Kidney epithelial cell (primary cell): ENCODE results near the gene CALY. TPM values are rescaled to one million over a fixed set of nuclear protein-coding genes. Genes with fewer than 3 reads are reported as not detected.

Experiments used
- DNase-seq: peaks from one replicate; pipeline ENCODE4 v3.0.0-alpha.2; 2010; ENCODE audit warnings: low read depth
- H3K27me3 ChIP-seq: 2 replicates; pipeline ENCODE4 v1.6.0; 2011; ENCODE audit warnings: low read length; ENCODE audit not compliant: control insufficient read depth, insufficient read depth
- H3K36me3 ChIP-seq: 2 replicates; pipeline ENCODE4 v1.5.1; 2011; ENCODE audit warnings: low read length; ENCODE audit not compliant: control insufficient read depth, insufficient read depth
- H3K4me3 ChIP-seq: 2 replicates; pipeline ENCODE4 v1.5.1; 2011; ENCODE audit warnings: low read depth, mild to moderate bottlenecking, control low read depth, low read length
- CTCF ChIP-seq: IDR thresholded peaks from 2 replicates; pipeline ENCODE4 v1.5.1; 2011; ENCODE audit warnings: mild to moderate bottlenecking, moderate library complexity, low read length, control low read depth, inconsistent platforms; ENCODE audit not compliant: insufficient read depth, poor library complexity, severe bottlenecking
- total RNA-seq: library from RNA; depleted of rRNA; stranded (reverse); fragments of >200 nt; gene quantifications from 2 replicates; pipeline ENCODE4 v1.2.3, GENCODE V29; 2015

The CALY gene
- total RNA-seq, 1 donor from 2014 or later: 0.96 TPM

GRCh38 chr10:133332936-133333699, 3.6 kb downstream of the CALY start:
- H3K27me3 ChIP-seq: peaks cover 66% of the 10 kb centered on the region
- no peaks in the 10 kb centered on the region for H3K36me3 ChIP-seq
- DNase-seq: no peak

GRCh38 chr10:133329491-133330202, 7.0 kb downstream of the CALY start:
- peak; percentile 96 for TF ChIP-seq CTCF
- H3K36me3 ChIP-seq: no peaks in the 10 kb centered on the region
- peaks cover 64% of the 10 kb centered on the region for H3K27me3 ChIP-seq
- no peak for DNase-seq
- no peak overlapping the region for H3K4me3 ChIP-seq

More at GRCh38 chr10:133332936-133333699, 3.6 kb downstream of the CALY start:
- no peak for TF ChIP-seq CTCF
- H3K4me3 ChIP-seq: no peak overlapping the region

- no peak for TF ChIP-seq CTCF
- Histone ChIP-seq H3K27me3 (peaks cover 61% of the 10 kb centered on the region), H3K4me3 (no peak overlapping the region), H3K36me3 (no peaks in the 10 kb centered on the region)
- DNase-seq: no peak
These were observed 8.0 kb downstream of the CALY start for GRCh38 chr10:133328358-133329343.

- Histone ChIP-seq H3K4me3 (no peak overlapping the region), H3K36me3 (no peaks in the 10 kb centered on the region), H3K27me3 (peaks cover 55% of the 10 kb centered on the region)
- DNase-seq: no peak
- TF ChIP-seq CTCF: no peak
These were observed 8.9 kb downstream of the CALY start for GRCh38 chr10:133327651-133328357.

- H3K4me3 ChIP-seq: no peak overlapping the region
- DNase-seq: no peak
- peaks cover 49% of the 10 kb centered on the region for H3K27me3 ChIP-seq
- no peaks in the 10 kb centered on the region for H3K36me3 ChIP-seq
- no peak for TF ChIP-seq CTCF
These were observed 9.7 kb downstream of the CALY start for GRCh38 chr10:133326745-133327650.
